Omental fat pad (tissue), 4 donors: ENCODE data around the gene COL9A1. TPM values are rescaled to one million over a fixed set of nuclear protein-coding genes. Genes with fewer than 3 reads are reported as not detected.

Experiments used
- ATAC-seq: fragments of 150-250 bp; one replicate; pipeline ENCODE4 v1.9.1; 2016; ENCODE audit warnings: mild to moderate bottlenecking, moderate library complexity; ENCODE audit not compliant: low FRiP score
- DNase-seq: peaks from one replicate; pipeline ENCODE4 v3.0.0-alpha.2; 2019; ENCODE audit warnings: low spot score
- total RNA-seq, 4 donors: library from RNA; depleted of rRNA; stranded (reverse); fragments of >200 nt; gene quantifications; one replicate each; pipeline ENCODE4 v1.1.0, GENCODE V29; 2016
- TF ChIP-seq, protein P1 (sequence below), 3 donors: fragments of 450-650 bp; IDR thresholded peaks; one replicate each; pipeline ENCODE4 v1.5.1; 2016 to 2017; ENCODE audit warnings: antibody characterized with exemption in 3 of 3, mild to moderate bottlenecking in 3 of 3, moderate library complexity in 2 of 3

COL9A1 gene
- total RNA-seq, 4 donors from 2014 or later, result not detected

DNA sequence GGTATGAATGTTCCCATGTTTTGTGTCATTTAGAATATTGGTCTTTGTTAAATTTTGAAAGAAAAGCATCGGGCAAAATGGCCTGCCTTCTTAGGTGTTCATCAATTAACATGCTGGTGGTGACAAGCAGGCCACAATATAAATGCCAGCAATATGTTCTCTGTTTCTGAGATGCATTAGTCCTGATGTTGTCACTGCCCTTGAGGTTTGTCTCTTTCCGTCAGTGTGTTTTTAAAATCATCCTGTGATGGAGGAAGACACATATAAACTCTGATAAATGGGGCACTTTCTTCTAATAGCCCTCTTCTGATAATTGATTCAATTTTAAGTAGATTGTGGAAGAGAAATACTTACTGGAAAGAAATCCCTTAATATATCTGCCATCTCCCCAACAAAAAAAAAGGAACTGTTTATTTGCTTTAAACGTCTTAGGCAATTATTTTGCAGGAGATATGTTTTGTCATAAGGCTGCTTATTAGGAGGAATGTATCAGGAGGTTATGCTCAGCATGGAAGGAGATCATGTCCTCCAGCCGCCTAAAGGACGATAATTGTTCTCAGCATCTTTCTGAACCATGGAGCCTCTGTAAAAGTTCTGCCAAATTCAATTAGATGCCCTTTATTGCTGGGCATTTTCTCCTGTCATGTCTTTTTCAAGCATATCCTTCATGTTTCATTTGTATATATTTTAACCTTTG lies 134.1 kb downstream of the COL9A1 start:
- TF ChIP-seq, protein P1, sequence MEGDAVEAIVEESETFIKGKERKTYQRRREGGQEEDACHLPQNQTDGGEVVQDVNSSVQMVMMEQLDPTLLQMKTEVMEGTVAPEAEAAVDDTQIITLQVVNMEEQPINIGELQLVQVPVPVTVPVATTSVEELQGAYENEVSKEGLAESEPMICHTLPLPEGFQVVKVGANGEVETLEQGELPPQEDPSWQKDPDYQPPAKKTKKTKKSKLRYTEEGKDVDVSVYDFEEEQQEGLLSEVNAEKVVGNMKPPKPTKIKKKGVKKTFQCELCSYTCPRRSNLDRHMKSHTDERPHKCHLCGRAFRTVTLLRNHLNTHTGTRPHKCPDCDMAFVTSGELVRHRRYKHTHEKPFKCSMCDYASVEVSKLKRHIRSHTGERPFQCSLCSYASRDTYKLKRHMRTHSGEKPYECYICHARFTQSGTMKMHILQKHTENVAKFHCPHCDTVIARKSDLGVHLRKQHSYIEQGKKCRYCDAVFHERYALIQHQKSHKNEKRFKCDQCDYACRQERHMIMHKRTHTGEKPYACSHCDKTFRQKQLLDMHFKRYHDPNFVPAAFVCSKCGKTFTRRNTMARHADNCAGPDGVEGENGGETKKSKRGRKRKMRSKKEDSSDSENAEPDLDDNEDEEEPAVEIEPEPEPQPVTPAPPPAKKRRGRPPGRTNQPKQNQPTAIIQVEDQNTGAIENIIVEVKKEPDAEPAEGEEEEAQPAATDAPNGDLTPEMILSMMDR (IDR thresholded peaks at IDR 0.05), result no peak
- DNase-seq, result no peak
- ATAC-seq, result no peak

Other genes starting within 250 kb of the COL9A1 start
- gene FAM135A, start 110.4 kb upstream of the COL9A1 start, total RNA-seq, result 10 to 100 TPM; 16.7 to 37.5 (median 23.2) TPM